GM12872 (cell line): ENCODE results near the gene CLEC14A.

ENCODE experiments used
- TF ChIP-seq, protein P1 (sequence below): IDR thresholded peaks from 3 replicates; pipeline ENCODE4 v1.5.1; 2011; ENCODE audit warnings: low read depth, mild to moderate bottlenecking, low read length, moderate library complexity; ENCODE audit not compliant: insufficient read depth

CLEC14A gene

DNA sequence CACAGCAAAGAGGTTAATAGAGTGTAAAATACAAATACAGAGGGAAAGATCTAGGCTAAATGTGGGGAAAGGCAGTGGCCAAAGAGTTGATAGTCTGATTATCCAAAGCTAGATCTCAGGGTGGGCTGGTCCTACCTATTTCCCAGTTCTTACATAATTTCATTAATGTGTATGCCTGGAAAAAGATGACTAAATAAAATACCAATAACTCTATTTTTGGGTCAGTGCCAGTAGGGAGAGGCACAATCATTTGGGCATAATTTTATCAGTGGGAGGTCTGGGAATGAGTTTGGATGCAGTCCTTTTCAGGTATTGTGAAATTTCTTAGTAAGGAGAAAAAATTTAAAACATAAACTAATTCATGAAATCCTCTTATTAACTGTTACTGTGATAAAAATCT lies 30.6 kb upstream of the CLEC14A start:
- TF ChIP-seq, protein P1, sequence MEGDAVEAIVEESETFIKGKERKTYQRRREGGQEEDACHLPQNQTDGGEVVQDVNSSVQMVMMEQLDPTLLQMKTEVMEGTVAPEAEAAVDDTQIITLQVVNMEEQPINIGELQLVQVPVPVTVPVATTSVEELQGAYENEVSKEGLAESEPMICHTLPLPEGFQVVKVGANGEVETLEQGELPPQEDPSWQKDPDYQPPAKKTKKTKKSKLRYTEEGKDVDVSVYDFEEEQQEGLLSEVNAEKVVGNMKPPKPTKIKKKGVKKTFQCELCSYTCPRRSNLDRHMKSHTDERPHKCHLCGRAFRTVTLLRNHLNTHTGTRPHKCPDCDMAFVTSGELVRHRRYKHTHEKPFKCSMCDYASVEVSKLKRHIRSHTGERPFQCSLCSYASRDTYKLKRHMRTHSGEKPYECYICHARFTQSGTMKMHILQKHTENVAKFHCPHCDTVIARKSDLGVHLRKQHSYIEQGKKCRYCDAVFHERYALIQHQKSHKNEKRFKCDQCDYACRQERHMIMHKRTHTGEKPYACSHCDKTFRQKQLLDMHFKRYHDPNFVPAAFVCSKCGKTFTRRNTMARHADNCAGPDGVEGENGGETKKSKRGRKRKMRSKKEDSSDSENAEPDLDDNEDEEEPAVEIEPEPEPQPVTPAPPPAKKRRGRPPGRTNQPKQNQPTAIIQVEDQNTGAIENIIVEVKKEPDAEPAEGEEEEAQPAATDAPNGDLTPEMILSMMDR: no peak

DNA sequence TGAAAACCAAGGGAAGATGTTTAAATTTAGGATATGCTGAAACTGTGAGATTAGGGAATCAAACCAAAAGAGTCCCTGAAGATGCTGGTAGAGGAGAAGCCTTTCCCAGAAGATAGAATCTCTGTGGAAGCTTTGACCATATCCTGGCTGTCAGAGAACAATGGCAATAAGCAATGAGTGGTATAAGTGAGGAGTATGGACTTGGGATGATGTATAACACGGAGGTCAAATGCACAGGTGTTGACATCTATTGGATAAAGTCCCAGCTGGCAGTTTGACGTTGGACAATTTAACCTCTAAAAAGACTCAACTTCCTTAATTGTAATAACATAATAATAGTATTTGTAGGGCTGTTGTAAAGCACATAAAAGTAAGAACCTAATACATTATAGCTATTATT lies 30.1 kb upstream of the CLEC14A start:
- TF ChIP-seq, protein P1: no peak

DNA sequence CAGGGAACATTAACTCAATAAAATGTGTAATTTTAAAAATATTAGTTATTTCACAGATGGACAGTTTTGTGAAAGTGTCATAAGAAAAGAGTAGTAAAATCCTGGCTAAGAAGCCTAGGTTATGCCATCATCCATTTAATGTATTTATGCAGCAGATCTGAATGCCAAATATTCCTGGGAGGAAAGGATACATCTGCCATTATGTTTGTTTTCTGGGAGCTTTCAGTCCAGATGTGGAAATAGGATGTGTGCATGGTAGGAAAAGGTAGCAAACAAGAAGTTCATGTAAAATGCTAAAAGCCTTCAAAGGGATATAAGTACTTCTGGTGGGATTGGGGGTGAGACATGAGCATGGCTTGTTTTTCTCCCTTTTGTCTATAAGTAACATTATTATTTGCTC lies 27.0 kb upstream of the CLEC14A start:
- TF ChIP-seq, protein P1: no peak

DNA sequence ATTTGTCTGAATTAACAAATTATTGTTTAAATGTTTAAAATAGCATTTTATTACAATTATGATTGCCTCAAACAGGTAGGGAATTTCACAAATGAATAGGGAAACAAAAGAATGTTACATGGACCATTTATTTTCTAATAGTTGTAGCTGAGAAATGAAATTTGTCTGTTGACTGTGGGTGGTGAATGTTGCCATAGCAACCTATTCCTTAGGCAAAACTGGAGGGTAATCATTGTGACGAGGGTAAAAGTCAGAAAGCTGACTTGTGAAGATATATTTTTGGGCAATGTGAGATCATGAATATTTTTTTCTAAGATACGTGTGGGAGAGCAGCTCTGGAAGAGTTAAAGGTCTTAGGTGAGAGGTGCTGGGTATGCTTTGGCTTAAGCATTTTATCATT lies 24.2 kb upstream of the CLEC14A start:
- TF ChIP-seq, protein P1: no peak

DNA sequence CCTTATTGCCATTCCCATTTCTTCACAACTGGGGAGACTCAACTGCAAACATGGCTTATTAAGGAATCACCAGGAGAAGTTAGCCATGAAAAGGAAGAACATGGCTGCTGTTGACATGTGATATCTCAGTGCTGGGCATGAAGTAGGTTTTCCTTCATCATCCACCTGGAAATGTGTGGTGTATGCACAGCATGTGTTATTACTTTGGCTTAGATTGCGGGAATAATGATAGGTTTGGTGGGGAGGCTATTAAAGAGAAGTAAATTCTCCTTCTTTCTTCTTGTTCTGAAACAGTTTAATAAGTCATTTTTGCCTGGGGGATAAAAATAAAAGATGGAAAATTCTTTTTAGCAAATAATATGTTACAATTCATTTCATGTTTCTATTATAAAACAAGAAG lies 23.7 kb upstream of the CLEC14A start:
- TF ChIP-seq, protein P1: no peak

DNA sequence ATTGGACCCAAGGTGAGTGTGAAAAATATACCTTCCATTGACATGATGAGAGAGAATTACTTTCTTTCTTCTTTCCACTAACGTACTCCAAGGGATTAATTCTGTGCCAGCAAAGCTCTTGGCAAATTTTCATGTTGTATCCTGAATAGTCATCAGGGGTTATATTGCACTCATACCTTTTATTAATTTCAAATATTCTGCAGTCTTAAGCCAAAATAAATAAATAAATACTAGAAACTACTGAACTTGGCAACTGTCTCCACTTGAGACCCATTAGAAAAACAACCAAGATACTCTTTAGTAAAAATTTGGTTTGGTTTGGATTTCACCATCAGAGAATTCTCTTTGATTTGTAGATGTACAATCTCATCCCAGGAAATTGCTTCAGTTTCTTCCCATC lies 22.1 kb upstream of the CLEC14A start:
- TF ChIP-seq, protein P1: no peak

DNA sequence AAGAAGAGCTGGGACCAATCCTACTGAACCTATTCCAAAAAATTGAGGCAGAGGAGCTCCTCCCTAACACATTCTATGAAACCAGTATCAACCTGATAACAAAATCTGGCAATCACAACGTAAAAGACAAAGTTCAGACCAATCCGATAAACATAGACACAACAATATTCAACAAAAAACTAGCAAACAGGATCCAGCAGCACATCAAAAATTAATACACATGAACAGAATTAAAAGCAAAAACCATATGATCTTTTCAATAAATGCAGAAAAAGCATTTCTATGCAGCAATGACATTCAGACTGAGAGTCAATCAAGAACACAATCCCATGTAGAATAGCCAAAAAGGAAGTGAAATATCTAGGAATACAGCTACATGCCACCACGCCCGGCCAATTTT lies 7.0 kb upstream of the CLEC14A start:
- TF ChIP-seq, protein P1: no peak

DNA sequence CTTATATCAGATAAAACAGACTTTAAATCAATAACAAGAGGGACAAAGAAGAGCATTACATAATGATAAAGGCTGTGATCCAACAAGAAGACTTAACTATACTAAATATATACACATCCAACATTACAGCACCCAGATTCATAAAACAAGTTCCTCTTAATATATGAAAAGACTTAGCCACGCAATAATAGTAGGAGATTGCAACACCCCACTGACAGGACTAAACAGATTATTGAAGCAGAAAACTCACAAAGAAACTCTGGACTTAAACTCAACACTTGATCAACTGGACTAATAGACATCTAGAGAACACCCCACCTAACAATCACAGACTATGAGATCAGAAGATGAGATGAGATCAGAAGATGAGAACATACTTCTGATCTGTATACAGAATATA lies 5.7 kb upstream of the CLEC14A start:
- TF ChIP-seq, protein P1: no peak
